HG03439 (cell line): Measurements from ENCODE around the gene ERG.

ENCODE experiments used
- ATAC-seq: cut with Tn5 transposase; IDR thresholded peaks from one replicate; pipeline ENCODE4 v1.9.1; 2021; ENCODE audit warnings: mild to moderate bottlenecking, moderate library complexity; ENCODE audit not compliant: unreplicated experiment

ERG gene

GRCh38 chr21:38438462-38438893 is 59.8 kb downstream of the ERG start:
- no peak for ATAC-seq

GRCh38 chr21:38436341-38436740 is 61.9 kb downstream of the ERG start:
- ATAC-seq = no peak

GRCh38 chr21:38434913-38435533 is 63.3 kb downstream of the ERG start:
- no peak for ATAC-seq

GRCh38 chr21:38433471-38433870 is 64.8 kb downstream of the ERG start:
- ATAC-seq = no peak

- ATAC-seq = no peak
These were observed 67.8 kb downstream of the ERG start for GRCh38 chr21:38430401-38430984.

GRCh38 chr21:38429011-38429410 is 69.3 kb downstream of the ERG start:
- no peak for ATAC-seq

GRCh38 chr21:38428211-38428610 is 70.1 kb downstream of the ERG start:
- no peak for ATAC-seq

GRCh38 chr21:38424305-38425019 is 73.8 kb downstream of the ERG start:
- no peak for ATAC-seq

GRCh38 chr21:38422082-38422481 is 76.2 kb downstream of the ERG start:
- ATAC-seq = no peak

- no peak for ATAC-seq
These were observed 78.1 kb downstream of the ERG start for GRCh38 chr21:38420140-38420539.

GRCh38 chr21:38417726-38418125 is 80.6 kb downstream of the ERG start:
- no peak for ATAC-seq

- no peak for ATAC-seq
These were observed 81.5 kb downstream of the ERG start for GRCh38 chr21:38416791-38417190.

GRCh38 chr21:38413958-38414548 is 84.2 kb downstream of the ERG start:
- no peak for ATAC-seq

GRCh38 chr21:38410466-38410865 is 87.8 kb downstream of the ERG start:
- ATAC-seq = no peak

- ATAC-seq = no peak
These were observed 88.4 kb downstream of the ERG start for GRCh38 chr21:38409907-38410306.

- ATAC-seq = no peak
These were observed 94.1 kb downstream of the ERG start for GRCh38 chr21:38404177-38404576.

GRCh38 chr21:38402795-38403194 is 95.5 kb downstream of the ERG start:
- no peak for ATAC-seq

GRCh38 chr21:38402291-38402690 is 96.0 kb downstream of the ERG start:
- ATAC-seq = no peak

- ATAC-seq = no peak
These were observed 96.9 kb downstream of the ERG start for GRCh38 chr21:38401191-38401926.

- ATAC-seq = no peak
These were observed 97.9 kb downstream of the ERG start for GRCh38 chr21:38400195-38400919.

- no peak for ATAC-seq
These were observed 99.2 kb downstream of the ERG start for GRCh38 chr21:38399103-38399502.
